Epidermal melanocyte (primary cell): ENCODE measurements around the gene SERBP1.
A peak's percentile ranks its signal among the peaks of the same experiment; 100 is the strongest.
"Not testable (repeated sequence)": the region's sequence is repeated elsewhere in the genome, so short reads cannot be mapped to it uniquely, and the experiment has no call there.

Experiments
- DNase-seq: peaks from one replicate; pipeline ENCODE4 v3.0.0; 2011; ENCODE audit warnings: low spot score; ENCODE audit not compliant: insufficient read length

The SERBP1 gene

GRCh38 chr1:67430358-67431155 is at the start of gene SERBP1:
SERBP1 (minus strand) TSS chr1:67430402; CDS start chr1:67430300, 102 bp downstream.
- DNase-seq = peak; percentile 85

DNA sequence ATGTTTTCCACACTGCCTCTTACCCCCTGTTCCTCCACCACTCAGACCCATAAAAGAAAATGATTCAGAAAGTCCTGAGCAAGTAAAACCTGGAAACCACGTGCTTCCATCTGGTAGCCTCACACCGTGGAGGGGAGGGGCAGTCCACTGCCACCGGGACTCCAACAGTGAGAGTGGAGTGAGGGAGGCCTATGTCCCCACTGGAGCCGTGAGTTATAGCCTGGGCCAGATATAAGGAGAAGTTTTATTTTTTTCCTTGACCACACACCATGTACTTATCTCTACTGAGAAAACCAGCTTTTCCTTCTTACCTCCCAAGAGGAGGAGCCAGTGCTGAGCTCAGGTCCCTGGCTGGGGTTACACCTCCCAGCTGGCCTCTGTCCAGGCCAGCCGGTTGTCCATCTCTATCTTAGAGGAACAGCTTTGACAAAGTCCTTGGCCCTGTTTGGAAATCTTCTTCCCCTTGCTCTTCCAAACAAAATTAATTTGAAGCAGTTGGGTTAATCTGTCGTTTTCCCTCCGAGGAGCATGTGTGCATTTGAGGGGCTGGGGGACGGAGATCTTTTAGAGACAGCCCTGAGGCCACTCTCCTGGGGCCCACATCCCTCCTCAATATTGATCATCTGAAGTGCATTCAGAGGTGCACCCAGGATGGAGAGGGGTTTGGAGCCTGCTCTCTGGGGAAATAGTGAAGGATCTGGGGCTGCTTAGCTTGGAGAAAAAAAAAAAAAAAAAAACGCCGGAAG is 49.1 kb upstream of the SERBP1 start:
- no peak for DNase-seq

DNA sequence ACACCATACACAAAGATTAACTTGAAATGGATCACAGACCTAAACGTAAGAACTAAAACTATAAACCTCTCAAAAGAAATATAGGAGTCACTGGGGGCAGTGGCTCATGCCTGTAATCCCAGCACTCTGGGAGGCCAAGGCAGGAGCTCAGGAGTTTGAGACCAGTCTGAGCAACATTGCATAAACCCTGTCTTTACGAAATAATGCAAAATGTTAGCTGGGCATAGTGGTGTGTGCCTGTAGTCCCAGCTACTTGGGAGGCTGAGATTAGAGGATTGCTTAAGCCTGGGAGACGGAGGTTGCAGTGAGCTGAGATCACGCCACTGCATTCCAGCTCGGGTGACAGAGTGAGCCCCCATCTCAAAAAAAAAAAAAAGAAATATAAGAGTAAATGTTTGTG is 46.7 kb upstream of the SERBP1 start:
- no peak for DNase-seq

GRCh38 chr1:67476006-67476482 is 45.8 kb upstream of the SERBP1 start:
- DNase-seq = no peak

DNA sequence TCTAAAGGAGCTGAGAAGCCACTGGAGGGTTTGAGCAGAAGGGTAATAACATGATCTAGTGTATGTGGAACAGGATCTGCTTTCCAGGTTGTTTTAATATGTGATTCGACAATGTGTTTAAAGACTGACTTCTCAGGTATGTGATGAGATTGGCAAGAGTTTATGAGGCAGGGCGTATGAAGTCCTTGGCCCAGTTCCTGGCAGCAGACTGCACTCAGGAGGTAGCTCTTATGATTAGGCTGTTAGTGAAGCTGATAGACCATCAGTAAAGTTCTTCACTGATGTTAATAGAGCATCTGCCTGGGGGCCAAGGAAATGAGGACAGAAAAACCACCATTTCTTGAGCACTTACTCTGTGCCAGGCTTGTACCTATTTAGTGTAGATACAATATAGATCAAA is 41.9 kb upstream of the SERBP1 start:
- DNase-seq = no peak

DNA sequence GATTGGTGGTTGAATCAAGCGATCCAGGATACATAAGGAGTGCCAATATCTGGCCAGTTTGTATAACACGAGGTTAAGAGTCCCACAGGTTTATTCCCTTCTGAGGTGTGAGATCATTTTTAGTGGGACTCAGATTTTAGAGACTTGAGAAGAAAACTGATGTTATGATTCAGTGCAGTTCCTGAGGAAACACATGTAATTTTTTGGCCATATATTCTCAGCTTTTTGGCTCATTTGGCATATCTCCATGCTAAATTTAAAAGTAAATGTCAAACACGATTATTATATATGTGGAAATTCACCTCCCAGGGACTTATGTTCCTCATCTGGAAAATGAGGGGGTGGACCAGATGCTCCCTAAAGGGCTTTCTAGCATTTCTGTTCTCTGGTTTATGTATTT is 39.2 kb upstream of the SERBP1 start:
- no peak for DNase-seq

- no peak for DNase-seq
Measured at GRCh38 chr1:67468066-67468718, 38.0 kb upstream of the SERBP1 start.

- DNase-seq = no peak
Measured at GRCh38 chr1:67465375-67465774, 35.2 kb upstream of the SERBP1 start.

- no peak for DNase-seq
Measured at GRCh38 chr1:67464746-67465145, 34.5 kb upstream of the SERBP1 start.

DNA sequence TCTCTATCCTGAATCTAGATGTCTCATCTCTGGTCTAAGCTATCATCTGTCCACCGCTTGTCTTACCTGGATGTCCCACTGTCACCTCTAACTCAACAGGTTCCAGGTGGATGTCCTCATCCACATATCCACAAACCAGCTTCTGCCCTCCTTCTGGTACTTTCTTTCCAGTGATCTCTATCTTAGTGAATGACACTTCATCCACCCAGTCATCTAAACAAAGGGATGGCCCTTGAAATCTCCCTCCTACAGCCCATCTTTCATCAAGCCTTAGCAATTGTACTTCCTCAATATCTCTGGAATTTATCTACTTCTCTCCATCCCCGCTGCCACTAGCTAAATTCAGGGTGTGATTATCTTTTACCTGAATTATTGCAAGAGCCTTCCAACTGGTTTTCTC is 33.9 kb upstream of the SERBP1 start:
- no peak for DNase-seq

DNA sequence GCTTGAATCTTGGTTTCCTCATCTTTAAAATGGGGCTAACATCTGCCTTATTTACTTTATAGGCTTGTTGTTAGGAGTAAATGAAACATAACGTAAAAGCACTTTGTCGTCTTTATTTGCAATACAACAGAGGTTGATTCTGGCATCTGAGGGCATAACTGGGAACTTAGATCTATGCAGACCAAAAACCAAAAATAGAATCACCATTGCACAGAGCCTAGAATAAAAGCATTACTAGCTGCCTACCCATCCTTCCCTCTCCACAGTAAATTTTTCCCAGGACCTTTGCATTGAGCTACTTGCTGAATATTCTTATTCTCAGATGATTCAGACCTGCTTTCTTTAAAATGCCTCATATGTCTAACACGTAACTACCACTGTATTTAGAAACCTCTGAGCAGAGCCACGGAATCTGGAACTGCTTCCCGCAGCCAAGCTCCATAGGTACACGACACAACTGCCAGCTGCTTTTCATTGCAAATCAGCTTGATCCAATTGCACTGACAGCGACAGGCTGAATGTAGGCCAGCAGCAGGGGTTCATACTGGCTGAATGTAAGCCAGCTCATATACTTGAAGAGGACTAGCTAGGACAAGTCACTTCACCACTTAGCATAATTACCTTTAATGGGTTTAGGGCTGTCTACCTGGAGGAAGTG is 33.2 kb upstream of the SERBP1 start:
- DNase-seq = no peak

DNA sequence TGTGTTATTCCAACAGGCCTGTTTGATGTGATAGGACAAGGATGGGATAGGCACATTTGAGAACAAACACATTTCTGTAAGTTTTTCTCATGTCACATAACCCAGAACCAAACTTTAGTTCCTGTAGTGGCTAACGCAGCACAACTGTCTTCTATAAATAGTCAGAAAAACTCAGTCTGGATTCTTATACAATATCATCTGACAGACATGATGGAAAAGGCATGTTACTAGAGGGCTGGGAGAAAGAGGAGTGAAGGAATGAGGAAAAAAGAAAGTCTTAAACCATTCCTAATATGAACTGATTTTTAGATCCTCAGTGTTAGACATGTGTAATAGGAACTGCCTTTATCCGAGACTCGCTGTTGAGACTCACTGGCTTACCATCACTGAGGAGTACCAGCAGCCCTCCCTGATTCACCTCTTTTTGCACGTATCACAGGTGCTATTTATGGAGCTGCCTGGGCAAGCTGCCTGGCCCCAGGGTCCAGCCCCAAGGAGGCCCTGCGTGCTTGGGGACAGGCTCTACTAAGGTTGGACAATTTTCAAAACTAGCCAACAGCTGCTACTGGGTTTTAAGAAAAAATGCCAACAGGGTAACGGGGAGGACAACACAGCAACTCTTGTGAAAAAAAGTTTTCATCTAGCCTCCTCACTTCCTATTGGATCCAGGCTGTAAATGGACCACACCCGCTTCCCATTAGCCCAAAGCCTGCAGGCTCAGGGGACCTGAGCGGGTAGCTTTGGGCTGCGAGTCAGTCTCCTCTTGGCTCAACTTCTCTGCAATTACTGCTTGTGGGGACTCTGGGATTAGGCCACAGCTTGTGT is 30.7 kb upstream of the SERBP1 start:
- DNase-seq = no peak

GRCh38 chr1:67459068-67459467 is 28.9 kb upstream of the SERBP1 start:
- DNase-seq = no peak

GRCh38 chr1:67458663-67459062 is 28.5 kb upstream of the SERBP1 start:
- DNase-seq = no peak

DNA sequence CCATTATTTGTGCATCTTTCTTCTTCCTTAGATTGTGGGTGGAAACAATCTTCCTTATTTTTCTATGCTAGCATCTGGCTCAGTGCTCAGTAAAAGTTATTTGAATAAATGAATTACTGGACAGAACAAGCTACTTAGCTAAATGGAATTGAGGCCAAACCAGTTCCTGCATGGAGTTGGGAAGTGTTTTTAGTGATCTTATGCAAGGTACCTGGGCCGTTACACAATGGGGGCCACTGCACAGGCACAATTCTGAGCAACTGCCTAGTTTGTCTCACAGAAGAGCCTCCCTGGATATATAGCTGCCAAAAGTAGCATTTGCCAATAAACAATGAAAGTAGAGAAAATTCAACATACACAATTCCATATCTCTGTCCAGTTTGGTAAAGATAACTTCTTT is 27.0 kb upstream of the SERBP1 start:
- no peak for DNase-seq

- no peak for DNase-seq
Measured at GRCh38 chr1:67451815-67452214, 21.6 kb upstream of the SERBP1 start.

DNA sequence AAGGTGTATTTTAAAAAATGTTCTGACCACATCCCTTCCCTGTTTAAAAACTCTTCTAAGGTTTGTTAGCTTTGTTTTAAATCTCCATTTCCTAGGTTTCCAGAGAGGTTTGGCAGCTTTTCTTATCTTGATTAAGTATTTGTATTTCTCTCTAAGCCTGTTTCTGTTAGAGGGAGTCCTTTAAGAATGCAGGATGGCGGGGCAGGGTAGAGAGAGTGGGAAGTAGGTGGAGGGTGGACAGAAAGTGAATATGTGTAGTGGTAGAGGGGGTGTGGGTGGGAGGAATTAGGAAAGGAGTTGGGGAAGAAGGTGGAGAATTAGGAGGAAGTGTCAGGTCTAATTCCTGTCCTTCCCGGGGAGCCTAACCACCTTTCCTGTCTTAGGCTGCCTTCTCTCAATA is 21.2 kb upstream of the SERBP1 start:
- DNase-seq = no peak

- DNase-seq = no peak
Measured at GRCh38 chr1:67446893-67447292, 16.7 kb upstream of the SERBP1 start.

- DNase-seq = not testable (repeated sequence)
Measured at GRCh38 chr1:67446014-67446413, 15.8 kb upstream of the SERBP1 start.

DNA sequence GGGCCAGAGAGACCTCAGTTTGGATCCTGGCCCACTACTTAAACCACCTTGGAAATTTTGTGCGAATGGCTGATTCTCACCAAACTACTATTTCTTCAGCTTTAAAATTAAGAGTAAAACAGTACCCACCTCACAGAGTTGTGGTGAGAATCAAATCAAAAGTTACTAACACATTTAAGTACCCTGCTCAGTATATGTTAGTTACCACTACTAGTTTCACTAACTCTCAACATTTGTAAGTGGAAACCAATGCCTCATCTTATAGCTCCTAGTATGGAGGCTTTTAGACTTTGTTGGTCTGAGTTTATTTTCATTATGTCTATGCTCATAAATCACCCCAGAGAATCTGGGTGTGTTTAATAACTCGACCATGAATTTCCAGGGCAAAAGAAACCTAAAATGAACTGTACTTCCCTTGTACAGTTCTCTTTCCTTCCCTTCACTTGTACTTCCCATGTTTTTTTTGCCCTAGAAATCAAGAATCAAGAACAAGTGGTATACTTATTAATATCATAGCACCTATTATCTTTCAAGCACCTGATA is 11.6 kb upstream of the SERBP1 start:
- DNase-seq = no peak
